ENCODE measurements around the gene TMPRSS3.

GRCh38 chr21:42423685-42424084 is 27.8 kb upstream of the TMPRSS3 start:
- no peak for TF ChIP-seq CTCF (IDR thresholded peaks at IDR 0.05; ENCODE audit: low read depth, low read length, poor library complexity, severe bottlenecking)
- no peak for TF ChIP-seq EZH2phosphoT487 (IDR thresholded peaks at IDR 0.05; ENCODE audit: borderline replicate concordance, low read length)
